DMS 273 (cell line): ENCODE data around the gene MAGOH.

ENCODE experiments used
- DNase-seq: peaks from one replicate; lab custom pipeline; 2025; ENCODE audit not compliant: unreplicated experiment; lab: John Stamatoyannopoulos, UW

Gene MAGOH

GRCh38 chr1:53271446-53272090, 33.2 kb upstream of the MAGOH start:
- DNase-seq = no peak

- no peak for DNase-seq
Measured at GRCh38 chr1:53270873-53271272, 32.6 kb upstream of the MAGOH start.

- DNase-seq = no peak
Measured at GRCh38 chr1:53270107-53270506, 31.8 kb upstream of the MAGOH start.

- no peak for DNase-seq
Measured at GRCh38 chr1:53267761-53268160, 29.4 kb upstream of the MAGOH start.

- DNase-seq = peak; percentile 52
Measured at GRCh38 chr1:53266038-53266437, 27.7 kb upstream of the MAGOH start.

- DNase-seq = no peak
Measured at GRCh38 chr1:53265581-53265980, 27.3 kb upstream of the MAGOH start.

- no peak for DNase-seq
Measured at GRCh38 chr1:53264048-53264447, 25.7 kb upstream of the MAGOH start.

- DNase-seq = no peak
Measured at GRCh38 chr1:53262000-53262399, 23.7 kb upstream of the MAGOH start.

GRCh38 chr1:53260631-53261247, 22.4 kb upstream of the MAGOH start:
- no peak for DNase-seq

GRCh38 chr1:53259932-53260331, 21.6 kb upstream of the MAGOH start:
- no peak for DNase-seq

- no peak for DNase-seq
Measured at GRCh38 chr1:53258216-53258615, 19.9 kb upstream of the MAGOH start.

- DNase-seq = no peak
Measured at GRCh38 chr1:53257454-53258081, 19.2 kb upstream of the MAGOH start.

GRCh38 chr1:53256511-53257453, 18.5 kb upstream of the MAGOH start:
- DNase-seq = no peak

- DNase-seq = no peak
Measured at GRCh38 chr1:53255031-53255430, 16.7 kb upstream of the MAGOH start.

- DNase-seq = no peak
Measured at GRCh38 chr1:53254011-53254640, 15.8 kb upstream of the MAGOH start.

- DNase-seq = no peak
Measured at GRCh38 chr1:53250325-53250724, 12.0 kb upstream of the MAGOH start.

- peak; percentile 83 for DNase-seq
Measured at GRCh38 chr1:53249706-53250105, 11.4 kb upstream of the MAGOH start.

GRCh38 chr1:53246261-53247134, 8.2 kb upstream of the MAGOH start:
- DNase-seq = no peak

GRCh38 chr1:53244141-53244540, 5.8 kb upstream of the MAGOH start:
- no peak for DNase-seq

GRCh38 chr1:53242381-53242780, 4.1 kb upstream of the MAGOH start:
- no peak for DNase-seq
